Astrocyte of the spinal cord (primary cell): ENCODE data around the gene ZNHIT6.

Experiments
- DNase-seq: peaks from one replicate; pipeline ENCODE4 v3.0.0; 2011; ENCODE audit warnings: low read depth, low spot score
- H3K4me3 ChIP-seq: 2 replicates; pipeline ENCODE4 v1.5.1; 2011; ENCODE audit warnings: low read depth, mild to moderate bottlenecking, low read length, moderate library complexity
- CTCF ChIP-seq: IDR thresholded peaks from 2 replicates; pipeline ENCODE4 v1.5.1; 2012; ENCODE audit warnings: low read depth, mild to moderate bottlenecking, low read length, inconsistent platforms
- in situ Hi-C: cut with HindIII; loops from 2 replicates; pipeline ENCODE4 v1.10.0; 2017; ENCODE audit warnings: low sequenced_read_pairs

Gene ZNHIT6

GRCh38 chr1:85607126-85607920 is 100.9 kb downstream of the ZNHIT6 start:
- no peak overlapping the region for H3K4me3 ChIP-seq
- in situ Hi-C loops: no loop called here
- DNase-seq: peak; percentile 100
- TF ChIP-seq CTCF: no peak

GRCh38 chr1:85606414-85606800 is 101.8 kb downstream of the ZNHIT6 start:
- DNase-seq: peak; percentile 52
- in situ Hi-C loops: no loop called here
- TF ChIP-seq CTCF: no peak
- no peak overlapping the region for H3K4me3 ChIP-seq

GRCh38 chr1:85605484-85606413 is 102.5 kb downstream of the ZNHIT6 start:
- TF ChIP-seq CTCF: peak; percentile 4
- no peak overlapping the region for H3K4me3 ChIP-seq
- in situ Hi-C loops: no loop called here
- no peak for DNase-seq

GRCh38 chr1:85604298-85604997 is 103.8 kb downstream of the ZNHIT6 start:
- no peak overlapping the region for H3K4me3 ChIP-seq
- in situ Hi-C loops: no loop called here
- TF ChIP-seq CTCF: no peak
- no peak for DNase-seq

- no peak for TF ChIP-seq CTCF
- in situ Hi-C loops: no loop called here
- DNase-seq: no peak
- H3K4me3 ChIP-seq: no peak overlapping the region
Measured at GRCh38 chr1:85603086-85603880, 105.0 kb downstream of the ZNHIT6 start.

GRCh38 chr1:85602571-85602970 is 105.7 kb downstream of the ZNHIT6 start:
- no peak for TF ChIP-seq CTCF
- in situ Hi-C loops: no loop called here
- no peak for DNase-seq
- no peak overlapping the region for H3K4me3 ChIP-seq
